ENCODE data around the gene PBXIP1.

PBXIP1 gene

GRCh38 chr1:154960446-154961136 lies 4.7 kb upstream of the PBXIP1 start:
- FAIRE-seq (no peak), DNase-seq (ENCODE audit: extremely low spot score, insufficient read length, low read depth) (no peak)

- FAIRE-seq, result no peak
- no peak for DNase-seq (ENCODE audit: extremely low spot score, insufficient read length, low read depth)
Observed at GRCh38 chr1:154959426-154959780, 3.5 kb upstream of the PBXIP1 start.

- FAIRE-seq (no peak), DNase-seq (ENCODE audit: extremely low spot score, insufficient read length, low read depth) (no peak)
Observed at GRCh38 chr1:154958681-154959425, 3.0 kb upstream of the PBXIP1 start.

GRCh38 chr1:154958036-154958435 lies 2.1 kb upstream of the PBXIP1 start:
- DNase-seq (ENCODE audit: extremely low spot score, insufficient read length, low read depth), result no peak
- no peak for FAIRE-seq

- FAIRE-seq, result no peak
Observed at GRCh38 chr1:154957091-154957657, 1.3 kb upstream of the PBXIP1 start.

GRCh38 chr1:154956544-154956941 lies 644 bp upstream of the PBXIP1 start:
- DNase-seq (ENCODE audit: extremely low spot score, insufficient read length, low read depth) (no peak), FAIRE-seq (no peak)

More at GRCh38 chr1:154957091-154957657, 1.3 kb upstream of the PBXIP1 start:
- no peak for DNase-seq (ENCODE audit: extremely low spot score, insufficient read length, low read depth)

- FAIRE-seq (peak; percentile 85), DNase-seq (ENCODE audit: extremely low spot score, insufficient read length, low read depth) (no peak)
Observed at GRCh38 chr1:154955039-154955717, 721 bp downstream of the PBXIP1 start.

- FAIRE-seq, result no peak
- DNase-seq (ENCODE audit: extremely low spot score, insufficient read length, low read depth), result no peak
Observed at GRCh38 chr1:154954541-154954940, 1.4 kb downstream of the PBXIP1 start.

GRCh38 chr1:154953611-154954038 lies 2.3 kb downstream of the PBXIP1 start:
- FAIRE-seq (no peak), DNase-seq (ENCODE audit: extremely low spot score, insufficient read length, low read depth) (no peak)

GRCh38 chr1:154952664-154953063 lies 3.2 kb downstream of the PBXIP1 start:
- DNase-seq (ENCODE audit: extremely low spot score, insufficient read length, low read depth), result no peak
- no peak for FAIRE-seq

- DNase-seq (ENCODE audit: extremely low spot score, insufficient read length, low read depth) (no peak), FAIRE-seq (no peak)
Observed at GRCh38 chr1:154951901-154952657, 3.8 kb downstream of the PBXIP1 start.

- DNase-seq (ENCODE audit: extremely low spot score, insufficient read length, low read depth), result no peak
- no peak for FAIRE-seq
Observed at GRCh38 chr1:154948079-154948478, 7.8 kb downstream of the PBXIP1 start.

- DNase-seq (ENCODE audit: extremely low spot score, insufficient read length, low read depth) (no peak), FAIRE-seq (no peak)
Observed at GRCh38 chr1:154945962-154946850, 9.7 kb downstream of the PBXIP1 start.

GRCh38 chr1:154945160-154945961 lies 10.5 kb downstream of the PBXIP1 start:
- DNase-seq (ENCODE audit: extremely low spot score, insufficient read length, low read depth), result no peak
- FAIRE-seq, result no peak

- no peak for FAIRE-seq
- DNase-seq (ENCODE audit: extremely low spot score, insufficient read length, low read depth), result no peak
Observed at GRCh38 chr1:154944401-154945159, 11.3 kb downstream of the PBXIP1 start.

GRCh38 chr1:154943649-154944400 lies 12.1 kb downstream of the PBXIP1 start:
- DNase-seq (ENCODE audit: extremely low spot score, insufficient read length, low read depth) (no peak), FAIRE-seq (peak; percentile 87)

Data from GM18507 (cell line).